Measurements from ENCODE around the gene SORL1. TPM values are rescaled to one million over a fixed set of nuclear protein-coding genes. Genes with fewer than 3 reads are reported as not detected.

SORL1 gene
- polyA plus RNA-seq, 3 donors = 52.5 to 61.9 (median 59.4) TPM

DNA sequence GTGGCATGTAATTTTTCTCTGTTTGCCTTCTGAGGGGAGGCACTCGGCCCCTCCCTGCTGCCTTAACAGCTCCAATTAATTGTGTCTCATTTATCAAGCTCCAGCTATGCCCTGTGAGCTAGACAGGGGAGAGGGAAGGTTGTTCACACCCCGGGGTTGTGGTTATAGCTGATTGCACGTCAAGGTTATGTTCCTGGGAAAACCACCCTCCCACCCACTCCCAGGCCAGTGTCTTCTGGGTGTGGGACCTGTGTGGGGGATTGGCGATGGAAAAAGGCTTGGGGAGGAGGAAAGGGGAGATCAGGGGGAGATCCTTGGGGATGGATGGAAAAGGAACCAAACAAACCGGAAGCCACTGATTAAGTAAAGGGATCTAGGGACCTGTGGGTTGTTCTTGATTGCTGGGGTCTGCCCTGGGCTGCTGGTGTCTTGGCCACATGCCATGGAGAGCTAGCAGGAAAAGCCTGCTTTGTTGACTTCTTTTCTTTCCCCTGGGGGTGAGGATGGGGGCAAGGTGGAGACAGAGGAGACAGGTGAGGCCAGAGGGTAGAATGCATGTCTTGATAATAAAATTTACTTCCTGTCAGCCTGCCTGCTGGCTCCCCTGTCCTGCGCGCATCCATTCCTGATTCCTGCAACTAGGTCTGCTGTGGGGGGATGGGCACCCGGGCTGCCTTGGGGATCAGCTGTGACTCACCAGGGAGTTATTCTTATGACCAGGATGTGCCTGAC lies 14.1 kb downstream of the SORL1 start:
- 10% methylated on average over 1 of the region's 8 CpGs for WGBS (ENCODE audit: insufficient coverage)
- Histone ChIP-seq H3K4me3 (replicated peaks in 1 of 3; ENCODE audit: low read depth in 2 of 3, low read length in 3 of 3) (no peak overlapping the region), H3K9me3 (replicated peaks in 1 of 2; ENCODE audit: control insufficient read depth in 1 of 2, insufficient read depth in 1 of 2, low read length in 2 of 2) (no peaks in the 10 kb centered on the region), H3K4me1 (ENCODE audit: control insufficient read depth in 1 of 2, insufficient read depth in 2 of 2, low read length in 2 of 2) (peaks cover 47 to 61% of the 10 kb centered on the region in 2 donors), H3K9ac (ENCODE audit: insufficient read depth, low read length, poor library complexity, severe bottlenecking) (no peak overlapping the region), H2AFZ (ENCODE audit: insufficient read depth, low read depth, low read length, poor library complexity, severe bottlenecking) (no peak overlapping the region), H3K36me3 (replicated peaks in 1 of 2; ENCODE audit: control insufficient read depth in 1 of 2, insufficient read depth in 2 of 2, low read length in 2 of 2) (peaks cover 16 to 24% of the 10 kb centered on the region in 2 donors), H3K79me2 (ENCODE audit: insufficient read depth, low read length) (peaks cover 100% of the 10 kb centered on the region), H3K4me2 (replicated peaks; ENCODE audit: extremely low read depth, low read length, poor library complexity, severe bottlenecking) (no peak overlapping the region), H3K27me3 (ENCODE audit: control insufficient read depth in 2 of 2, insufficient read depth in 2 of 2, low read length in 2 of 2) (no peaks in the 10 kb centered on the region), H4K20me1 (ENCODE audit: insufficient read depth, low read length) (peaks cover 100% of the 10 kb centered on the region), H3K27ac (ENCODE audit: low read depth in 1 of 2, low read length in 2 of 2) (peak overlapping the region in 1 of 2 donors; percentile 5)
- Mint-ChIP-seq H3K4me3 (peak overlapping the region in 1 of 2 donors; percentile 4), H3K36me3 (peaks cover 36 to 38% of the 10 kb centered on the region in 2 donors), H3K4me1 (peaks cover 86% of the 10 kb centered on the region), H3K27ac (peak overlapping the region in 6 of 7 donors; percentile 24 to 88 (median 74)), H3K27me3 (ENCODE audit: low read depth in 3 of 3) (no peaks in the 10 kb centered on the region), H3K9me3 (no peaks in the 10 kb centered on the region)
- peak in 1 of 3 donors; percentile 60 for DNase-seq
- intact Hi-C loops (cut with micrococcal nuclease) = no loop called here
- TF ChIP-seq, protein P1, sequence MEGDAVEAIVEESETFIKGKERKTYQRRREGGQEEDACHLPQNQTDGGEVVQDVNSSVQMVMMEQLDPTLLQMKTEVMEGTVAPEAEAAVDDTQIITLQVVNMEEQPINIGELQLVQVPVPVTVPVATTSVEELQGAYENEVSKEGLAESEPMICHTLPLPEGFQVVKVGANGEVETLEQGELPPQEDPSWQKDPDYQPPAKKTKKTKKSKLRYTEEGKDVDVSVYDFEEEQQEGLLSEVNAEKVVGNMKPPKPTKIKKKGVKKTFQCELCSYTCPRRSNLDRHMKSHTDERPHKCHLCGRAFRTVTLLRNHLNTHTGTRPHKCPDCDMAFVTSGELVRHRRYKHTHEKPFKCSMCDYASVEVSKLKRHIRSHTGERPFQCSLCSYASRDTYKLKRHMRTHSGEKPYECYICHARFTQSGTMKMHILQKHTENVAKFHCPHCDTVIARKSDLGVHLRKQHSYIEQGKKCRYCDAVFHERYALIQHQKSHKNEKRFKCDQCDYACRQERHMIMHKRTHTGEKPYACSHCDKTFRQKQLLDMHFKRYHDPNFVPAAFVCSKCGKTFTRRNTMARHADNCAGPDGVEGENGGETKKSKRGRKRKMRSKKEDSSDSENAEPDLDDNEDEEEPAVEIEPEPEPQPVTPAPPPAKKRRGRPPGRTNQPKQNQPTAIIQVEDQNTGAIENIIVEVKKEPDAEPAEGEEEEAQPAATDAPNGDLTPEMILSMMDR (IDR thresholded peaks at IDR 0.05) = no peak

DNA sequence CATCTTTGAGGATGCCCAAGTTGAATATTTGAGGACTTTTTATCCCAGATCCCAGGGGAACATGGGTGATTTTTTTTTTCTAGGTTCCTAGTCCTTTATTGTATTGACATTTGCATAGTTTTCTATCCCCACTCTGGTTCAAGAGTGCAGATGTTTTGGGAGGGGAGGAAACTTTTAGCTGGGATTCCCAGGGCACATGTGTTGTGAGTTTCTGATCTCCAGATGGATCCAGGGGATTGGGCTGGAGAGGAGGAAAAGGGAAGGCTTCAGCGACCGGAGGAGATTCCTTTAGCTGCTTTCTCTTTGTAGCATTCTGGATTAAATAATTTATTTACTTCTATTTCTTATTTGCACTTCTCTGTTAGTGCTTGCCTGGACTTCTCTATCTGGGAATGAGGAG lies 15.4 kb downstream of the SORL1 start:
- intact Hi-C loops (cut with micrococcal nuclease) = no loop called here
- WGBS (ENCODE audit: insufficient coverage) = no CpG with 5 or more reads among the region's 2 CpGs
- H3K9me3 Mint-ChIP-seq = no peaks in the 10 kb centered on the region
- no peaks in the 10 kb centered on the region for H3K27me3 Mint-ChIP-seq (ENCODE audit: low read depth in 3 of 3)
- H3K4me1 Mint-ChIP-seq = peaks cover 73% of the 10 kb centered on the region
- H3K36me3 ChIP-seq (replicated peaks in 1 of 2; ENCODE audit: control insufficient read depth in 1 of 2, insufficient read depth in 2 of 2, low read length in 2 of 2) = peaks cover 25 to 36% of the 10 kb centered on the region in 2 donors
- TF ChIP-seq, protein P1 (IDR thresholded peaks at IDR 0.05) = no peak
- H3K4me1 ChIP-seq (ENCODE audit: control insufficient read depth in 1 of 2, insufficient read depth in 2 of 2, low read length in 2 of 2) = peaks cover 38 to 50% of the 10 kb centered on the region in 2 donors
- H4K20me1 ChIP-seq (ENCODE audit: insufficient read depth, low read length) = peaks cover 100% of the 10 kb centered on the region
- no peaks in the 10 kb centered on the region for H3K27me3 ChIP-seq (ENCODE audit: control insufficient read depth in 2 of 2, insufficient read depth in 2 of 2, low read length in 2 of 2)
- no peak overlapping the region for H3K4me3 Mint-ChIP-seq
- no peak overlapping the region for H2AFZ ChIP-seq (ENCODE audit: insufficient read depth, low read depth, low read length, poor library complexity, severe bottlenecking)
- peaks cover 40 to 41% of the 10 kb centered on the region in 2 donors for H3K36me3 Mint-ChIP-seq
- DNase-seq = no peak
- H3K4me2 ChIP-seq (replicated peaks; ENCODE audit: extremely low read depth, low read length, poor library complexity, severe bottlenecking) = no peak overlapping the region
- no peaks in the 10 kb centered on the region for H3K9me3 ChIP-seq (replicated peaks in 1 of 2; ENCODE audit: control insufficient read depth in 1 of 2, insufficient read depth in 1 of 2, low read length in 2 of 2)
- H3K79me2 ChIP-seq (ENCODE audit: insufficient read depth, low read length) = peaks cover 100% of the 10 kb centered on the region
- no peak overlapping the region for H3K27ac ChIP-seq (ENCODE audit: low read depth in 1 of 2, low read length in 2 of 2)
- H3K4me3 ChIP-seq (replicated peaks in 1 of 3; ENCODE audit: low read depth in 2 of 3, low read length in 3 of 3) = no peak overlapping the region
- no peak overlapping the region for H3K27ac Mint-ChIP-seq
- no peak overlapping the region for H3K9ac ChIP-seq (ENCODE audit: insufficient read depth, low read length, poor library complexity, severe bottlenecking)

Measured in CD14-positive monocyte (primary cell).